Measurements from ENCODE around the gene UTP11.

Gene UTP11

DNA sequence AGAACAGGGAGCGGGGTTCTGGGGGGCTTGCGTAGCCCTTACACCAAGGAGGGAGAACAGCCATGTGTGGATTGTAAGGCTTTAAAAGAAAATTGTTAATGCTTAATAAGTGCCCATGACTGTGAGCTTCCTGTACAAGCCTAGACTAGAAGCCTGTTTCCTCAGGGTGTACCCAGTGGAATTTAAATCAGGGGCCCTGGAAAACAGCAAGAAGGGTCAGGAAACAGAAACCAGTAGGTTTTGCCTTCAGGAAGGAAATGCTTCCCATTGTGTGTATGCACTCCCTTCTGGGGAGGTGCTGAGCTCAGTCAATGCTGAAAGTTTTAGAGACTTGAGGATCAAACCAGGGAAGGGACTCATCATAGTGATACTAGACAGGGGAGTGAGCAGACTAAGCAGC is 12.7 kb downstream of the UTP11 start:
- H4K20me1 ChIP-seq (ENCODE audit: insufficient read depth): no peaks in the 10 kb centered on the region
- H3K4me3 ChIP-seq (IDR thresholded peaks at IDR 0.05; ENCODE audit: insufficient read depth, low read depth, low read length): no peak overlapping the region
- no peak overlapping the region for H3K4me2 ChIP-seq
- H2AFZ ChIP-seq (ENCODE audit: low read depth): no peak overlapping the region
- no peak for TF ChIP-seq CTCF (conservative IDR thresholded peaks at IDR 0.05; ENCODE audit: low read depth, low read length)
- 0 out of 2 replicates have a peak, but pooled peaks cover 7% of the 10 kb centered on the region for H3K79me2 ChIP-seq (ENCODE audit: insufficient read depth, low read depth)
- H3K27me3 ChIP-seq (ENCODE audit: insufficient read depth, low read depth): no peaks in the 10 kb centered on the region
- no peaks in the 10 kb centered on the region; the same call in 1 of the 2 replicates for H3K36me3 ChIP-seq (ENCODE audit: insufficient read depth)
- peaks cover 46% of the 10 kb centered on the region for H3K4me1 ChIP-seq (ENCODE audit: low read depth, poor library complexity, severe bottlenecking)
- no peak overlapping the region for H3K27ac ChIP-seq
- no peak overlapping the region for H3K9ac ChIP-seq

DNA sequence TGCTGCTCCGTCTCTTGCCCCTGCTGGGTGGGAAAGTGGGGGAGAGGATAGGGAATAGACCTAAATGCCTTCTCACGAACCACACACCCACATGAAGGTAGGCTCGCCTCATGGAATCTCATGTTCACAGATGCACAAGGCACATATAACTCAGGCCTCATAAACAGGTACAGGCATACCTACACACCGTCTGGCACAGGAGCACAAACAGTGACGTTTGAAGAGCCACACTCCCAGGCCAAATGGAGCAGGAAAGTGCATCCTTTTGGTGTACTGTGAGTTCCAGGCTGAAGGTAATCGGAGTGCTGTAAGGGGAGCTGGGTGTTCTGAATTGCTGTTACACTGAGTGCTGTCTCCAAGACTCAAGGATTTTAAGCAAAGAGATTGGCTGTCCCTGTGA is 13.1 kb downstream of the UTP11 start:
- H3K79me2 ChIP-seq (ENCODE audit: insufficient read depth, low read depth): 0 out of 2 replicates have a peak, but pooled peaks cover 4% of the 10 kb centered on the region
- H4K20me1 ChIP-seq (ENCODE audit: insufficient read depth): no peaks in the 10 kb centered on the region
- no peak overlapping the region for H3K27ac ChIP-seq
- no peaks in the 10 kb centered on the region; the same call in 1 of the 2 replicates for H3K36me3 ChIP-seq (ENCODE audit: insufficient read depth)
- H2AFZ ChIP-seq (ENCODE audit: low read depth): no peak overlapping the region
- TF ChIP-seq CTCF (conservative IDR thresholded peaks at IDR 0.05; ENCODE audit: low read depth, low read length): no peak
- no peaks in the 10 kb centered on the region for H3K27me3 ChIP-seq (ENCODE audit: insufficient read depth, low read depth)
- H3K4me1 ChIP-seq (ENCODE audit: low read depth, poor library complexity, severe bottlenecking): peaks cover 50% of the 10 kb centered on the region
- H3K9ac ChIP-seq: no peak overlapping the region
- no peak overlapping the region for H3K4me2 ChIP-seq
- H3K4me3 ChIP-seq (IDR thresholded peaks at IDR 0.05; ENCODE audit: insufficient read depth, low read depth, low read length): no peak overlapping the region

DNA sequence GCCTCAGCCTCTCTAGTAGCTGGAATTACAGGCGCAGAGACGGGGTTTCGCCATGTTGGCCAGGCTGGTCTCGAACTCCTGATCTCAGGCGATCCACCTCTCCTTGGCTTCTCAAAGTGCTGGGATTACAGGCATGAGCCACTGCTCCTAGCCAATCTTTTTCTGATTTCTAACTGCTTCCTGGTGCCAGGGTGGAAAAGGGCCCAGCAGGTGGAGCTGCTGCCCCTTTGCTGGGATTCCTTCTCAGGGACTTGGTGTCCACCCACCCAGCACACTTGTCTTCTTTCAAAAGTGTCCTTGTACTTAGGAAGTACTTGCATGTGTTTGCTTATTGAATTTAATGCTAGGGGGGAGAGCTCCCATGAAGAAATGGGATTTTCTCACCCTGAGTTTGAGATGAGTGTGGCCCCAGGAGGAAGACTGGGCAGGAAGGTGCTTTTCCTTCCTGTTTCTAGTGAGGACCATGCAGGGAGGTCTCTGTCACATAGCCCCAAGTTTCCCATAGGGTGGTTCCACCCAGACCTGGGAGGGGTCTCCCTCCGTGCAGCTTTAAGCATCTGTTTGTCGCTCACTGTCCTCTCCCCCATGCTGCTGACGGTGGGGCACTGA is 14.2 kb downstream of the UTP11 start:
- peak overlapping the region; percentile 98; the same call in 1 of the 2 replicates for H3K4me2 ChIP-seq
- H3K4me3 ChIP-seq (IDR thresholded peaks at IDR 0.05; ENCODE audit: insufficient read depth, low read depth, low read length): no peak overlapping the region
- no peaks in the 10 kb centered on the region; the same call in 1 of the 2 replicates for H3K36me3 ChIP-seq (ENCODE audit: insufficient read depth)
- no peaks in the 10 kb centered on the region for H4K20me1 ChIP-seq (ENCODE audit: insufficient read depth)
- no peak overlapping the region for H3K9ac ChIP-seq
- H3K79me2 ChIP-seq (ENCODE audit: insufficient read depth, low read depth): no peaks in the 10 kb centered on the region
- peaks cover 61% of the 10 kb centered on the region for H3K4me1 ChIP-seq (ENCODE audit: low read depth, poor library complexity, severe bottlenecking)
- H2AFZ ChIP-seq (ENCODE audit: low read depth): no peak overlapping the region
- TF ChIP-seq CTCF (conservative IDR thresholded peaks at IDR 0.05; ENCODE audit: low read depth, low read length): peak; percentile 67; the same call in 1 of the 2 replicates
- H3K27ac ChIP-seq: peak overlapping the region; percentile 76; the same call in 1 of the 2 replicates
- no peaks in the 10 kb centered on the region for H3K27me3 ChIP-seq (ENCODE audit: insufficient read depth, low read depth)

- Histone ChIP-seq H3K9ac (no peak overlapping the region; the same call in 1 of the 2 replicates), H3K4me1 (ENCODE audit: low read depth, poor library complexity, severe bottlenecking) (peaks cover 64% of the 10 kb centered on the region), H3K79me2 (ENCODE audit: insufficient read depth, low read depth) (no peaks in the 10 kb centered on the region), H3K27ac (peak overlapping the region; percentile 76), H3K4me3 (IDR thresholded peaks at IDR 0.05; ENCODE audit: insufficient read depth, low read depth, low read length) (no peak overlapping the region), H4K20me1 (ENCODE audit: insufficient read depth) (no peaks in the 10 kb centered on the region), H3K4me2 (peak overlapping the region; percentile 98), H3K27me3 (ENCODE audit: insufficient read depth, low read depth) (no peaks in the 10 kb centered on the region), H2AFZ (ENCODE audit: low read depth) (no peak overlapping the region), H3K36me3 (ENCODE audit: insufficient read depth) (no peaks in the 10 kb centered on the region; the same call in 1 of the 2 replicates)
- TF ChIP-seq CTCF (conservative IDR thresholded peaks at IDR 0.05; ENCODE audit: low read depth, low read length): no peak
Measured at GRCh38 chr1:38027201-38028104, 14.9 kb downstream of the UTP11 start.

All from KMS-11 (cell line).